ENCODE data around the gene PRR20G. TPM values are rescaled to one million over a fixed set of nuclear protein-coding genes. Genes with fewer than 3 reads are reported as not detected.
"Not testable (repeated sequence)": the region's sequence is repeated elsewhere in the genome, so short reads cannot be mapped to it uniquely, and the experiment has no call there.

Gene PRR20G
- total and polyA plus RNA-seq, 2 donors (not counting 1 experiment from before 2014, with no cell fraction given) = not detected

DNA sequence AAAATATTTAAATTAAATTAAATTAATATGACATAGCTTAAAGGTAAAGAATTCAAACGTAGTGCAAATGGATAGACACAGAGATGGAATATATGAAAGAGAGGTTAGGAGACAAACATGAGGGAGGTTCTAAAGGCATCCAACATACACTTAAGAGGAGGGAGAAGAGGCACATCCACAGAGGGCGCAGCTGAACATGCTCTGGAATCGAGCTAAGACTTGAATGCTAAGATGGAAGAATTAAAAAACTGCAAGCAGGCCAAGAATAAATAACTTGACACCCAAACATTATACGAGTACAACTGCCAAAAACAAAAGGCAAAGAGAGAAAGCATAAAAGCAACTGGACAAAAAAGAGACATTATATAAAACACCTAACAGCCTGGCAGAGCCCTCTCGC is 9.1 kb upstream of the PRR20G start:
- no peaks in the 10 kb centered on the region for H3K79me2 ChIP-seq (ENCODE audit: control insufficient read depth, insufficient read depth, low read length)
- H3K4me3 ChIP-seq (replicated peaks in 1 of 4; ENCODE audit: control extremely low read depth in 1 of 4, insufficient read depth in 1 of 4, low read depth in 3 of 4, low read length in 4 of 4) = no peak overlapping the region
- no peak for DNase-seq (ENCODE audit: low read depth in 2 of 2)
- no peak overlapping the region for H3K4me2 ChIP-seq (ENCODE audit: extremely low read depth, insufficient read depth, low read length)
- no peak overlapping the region for H2AFZ ChIP-seq (ENCODE audit: low read length)
- no peak overlapping the region for H3K27ac ChIP-seq (ENCODE audit: insufficient read depth, low read length)
- no peak overlapping the region for H3K9ac ChIP-seq (ENCODE audit: insufficient read depth, low read length)
- H4K20me1 ChIP-seq (ENCODE audit: control insufficient read depth, extremely low read depth, insufficient read depth, low read length) = no peaks in the 10 kb centered on the region
- H3K36me3 ChIP-seq (ENCODE audit: control insufficient read depth, insufficient read depth, low read length) = no peaks in the 10 kb centered on the region
- H3K4me1 ChIP-seq (ENCODE audit: control insufficient read depth, extremely low read depth, insufficient read depth, low read length) = no peaks in the 10 kb centered on the region
- H3K9me3 ChIP-seq (ENCODE audit: control insufficient read depth, insufficient read depth, low read depth, low read length) = no peaks in the 10 kb centered on the region
- TF ChIP-seq, protein P1, sequence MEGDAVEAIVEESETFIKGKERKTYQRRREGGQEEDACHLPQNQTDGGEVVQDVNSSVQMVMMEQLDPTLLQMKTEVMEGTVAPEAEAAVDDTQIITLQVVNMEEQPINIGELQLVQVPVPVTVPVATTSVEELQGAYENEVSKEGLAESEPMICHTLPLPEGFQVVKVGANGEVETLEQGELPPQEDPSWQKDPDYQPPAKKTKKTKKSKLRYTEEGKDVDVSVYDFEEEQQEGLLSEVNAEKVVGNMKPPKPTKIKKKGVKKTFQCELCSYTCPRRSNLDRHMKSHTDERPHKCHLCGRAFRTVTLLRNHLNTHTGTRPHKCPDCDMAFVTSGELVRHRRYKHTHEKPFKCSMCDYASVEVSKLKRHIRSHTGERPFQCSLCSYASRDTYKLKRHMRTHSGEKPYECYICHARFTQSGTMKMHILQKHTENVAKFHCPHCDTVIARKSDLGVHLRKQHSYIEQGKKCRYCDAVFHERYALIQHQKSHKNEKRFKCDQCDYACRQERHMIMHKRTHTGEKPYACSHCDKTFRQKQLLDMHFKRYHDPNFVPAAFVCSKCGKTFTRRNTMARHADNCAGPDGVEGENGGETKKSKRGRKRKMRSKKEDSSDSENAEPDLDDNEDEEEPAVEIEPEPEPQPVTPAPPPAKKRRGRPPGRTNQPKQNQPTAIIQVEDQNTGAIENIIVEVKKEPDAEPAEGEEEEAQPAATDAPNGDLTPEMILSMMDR (conservative IDR thresholded peaks at IDR 0.05 in 1 of 2, IDR thresholded peaks at IDR 0.05 in 1 of 2; ENCODE audit: low read depth in 1 of 2, low read length in 2 of 2) = no peak
- no peak for TF ChIP-seq EZH2 (IDR thresholded peaks at IDR 0.05; ENCODE audit: low read length, missing control alignments)
- H3K27me3 ChIP-seq (ENCODE audit: control insufficient read depth, insufficient read depth, low read length) = no peaks in the 10 kb centered on the region

DNA sequence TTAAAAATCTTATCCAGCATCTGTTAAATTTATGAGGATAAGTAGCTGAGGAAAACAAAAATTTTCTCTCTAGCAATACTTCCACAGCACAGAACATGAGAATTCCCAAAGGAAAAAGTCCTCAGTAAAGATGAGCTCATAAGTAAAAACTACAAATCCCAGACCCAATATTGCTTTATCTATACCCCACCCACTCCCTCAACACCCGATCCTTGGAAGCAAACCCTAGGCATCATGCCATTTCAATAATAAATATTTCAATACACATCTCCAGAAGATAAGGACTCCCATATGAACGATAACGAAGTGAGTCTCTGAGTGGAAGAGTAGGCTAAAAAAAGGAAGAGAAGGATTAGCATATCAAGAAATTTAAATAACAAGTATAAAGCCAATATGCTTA is 8.3 kb upstream of the PRR20G start:
- Histone ChIP-seq H3K36me3 (ENCODE audit: control insufficient read depth, insufficient read depth, low read length) (no peaks in the 10 kb centered on the region), H3K4me3 (replicated peaks in 1 of 4; ENCODE audit: control extremely low read depth in 1 of 4, insufficient read depth in 1 of 4, low read depth in 3 of 4, low read length in 4 of 4) (no peak overlapping the region), H3K4me2 (ENCODE audit: extremely low read depth, insufficient read depth, low read length) (no peak overlapping the region), H3K9me3 (ENCODE audit: control insufficient read depth, insufficient read depth, low read depth, low read length) (no peaks in the 10 kb centered on the region), H3K79me2 (ENCODE audit: control insufficient read depth, insufficient read depth, low read length) (no peaks in the 10 kb centered on the region), H3K9ac (ENCODE audit: insufficient read depth, low read length) (no peak overlapping the region), H4K20me1 (ENCODE audit: control insufficient read depth, extremely low read depth, insufficient read depth, low read length) (no peaks in the 10 kb centered on the region), H3K27me3 (ENCODE audit: control insufficient read depth, insufficient read depth, low read length) (no peaks in the 10 kb centered on the region), H3K4me1 (ENCODE audit: control insufficient read depth, extremely low read depth, insufficient read depth, low read length) (no peaks in the 10 kb centered on the region), H2AFZ (ENCODE audit: low read length) (no peak overlapping the region), H3K27ac (ENCODE audit: insufficient read depth, low read length) (no peak overlapping the region)
- TF ChIP-seq EZH2 (IDR thresholded peaks at IDR 0.05; ENCODE audit: low read length, missing control alignments) = no peak
- TF ChIP-seq, protein P1 (conservative IDR thresholded peaks at IDR 0.05 in 1 of 2, IDR thresholded peaks at IDR 0.05 in 1 of 2; ENCODE audit: low read depth in 1 of 2, low read length in 2 of 2) = no peak
- no peak for DNase-seq (ENCODE audit: low read depth in 2 of 2)

DNA sequence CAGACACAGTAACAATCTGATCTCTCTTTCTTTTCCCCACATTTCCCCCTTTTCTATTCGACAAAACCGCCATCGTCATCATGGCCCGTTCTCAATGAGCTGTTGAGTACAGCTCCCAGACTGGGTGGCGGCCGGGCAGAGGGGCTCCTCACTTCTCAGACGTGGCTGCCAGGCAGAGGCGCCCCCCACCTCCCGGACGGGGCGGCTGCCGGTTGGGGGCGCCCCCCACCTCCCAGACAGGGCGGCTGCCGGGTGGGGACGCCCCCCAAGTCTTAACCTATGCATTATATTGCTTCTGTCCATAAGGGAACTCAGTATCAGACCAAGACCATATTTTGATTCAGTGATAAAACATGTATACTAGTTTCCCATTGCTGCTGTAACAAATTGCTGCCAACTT is 5.8 kb upstream of the PRR20G start:
- H3K27me3 ChIP-seq (ENCODE audit: control insufficient read depth, insufficient read depth, low read length); DNase-seq (ENCODE audit: low read depth in 2 of 2); H3K79me2 ChIP-seq (ENCODE audit: control insufficient read depth, insufficient read depth, low read length); H3K36me3 ChIP-seq (ENCODE audit: control insufficient read depth, insufficient read depth, low read length); H3K27ac ChIP-seq (ENCODE audit: insufficient read depth, low read length); H3K4me2 ChIP-seq (ENCODE audit: extremely low read depth, insufficient read depth, low read length); H3K4me1 ChIP-seq (ENCODE audit: control insufficient read depth, extremely low read depth, insufficient read depth, low read length); H3K9me3 ChIP-seq (ENCODE audit: control insufficient read depth, insufficient read depth, low read depth, low read length); H3K4me3 ChIP-seq (replicated peaks in 1 of 4; ENCODE audit: control extremely low read depth in 1 of 4, insufficient read depth in 1 of 4, low read depth in 3 of 4, low read length in 4 of 4); H4K20me1 ChIP-seq (ENCODE audit: control insufficient read depth, extremely low read depth, insufficient read depth, low read length); H3K9ac ChIP-seq (ENCODE audit: insufficient read depth, low read length); H2AFZ ChIP-seq (ENCODE audit: low read length): not testable (repeated sequence)

All from fibroblast of lung (primary cell).